ENCODE data around the gene RPP30.

Gene RPP30

GRCh38 chr10:90911133-90912051 lies 39.6 kb downstream of the RPP30 start:
- H3K4me3 ChIP-seq (ENCODE audit: low read depth, low read length): no peak overlapping the region
- TF ChIP-seq, protein P1, sequence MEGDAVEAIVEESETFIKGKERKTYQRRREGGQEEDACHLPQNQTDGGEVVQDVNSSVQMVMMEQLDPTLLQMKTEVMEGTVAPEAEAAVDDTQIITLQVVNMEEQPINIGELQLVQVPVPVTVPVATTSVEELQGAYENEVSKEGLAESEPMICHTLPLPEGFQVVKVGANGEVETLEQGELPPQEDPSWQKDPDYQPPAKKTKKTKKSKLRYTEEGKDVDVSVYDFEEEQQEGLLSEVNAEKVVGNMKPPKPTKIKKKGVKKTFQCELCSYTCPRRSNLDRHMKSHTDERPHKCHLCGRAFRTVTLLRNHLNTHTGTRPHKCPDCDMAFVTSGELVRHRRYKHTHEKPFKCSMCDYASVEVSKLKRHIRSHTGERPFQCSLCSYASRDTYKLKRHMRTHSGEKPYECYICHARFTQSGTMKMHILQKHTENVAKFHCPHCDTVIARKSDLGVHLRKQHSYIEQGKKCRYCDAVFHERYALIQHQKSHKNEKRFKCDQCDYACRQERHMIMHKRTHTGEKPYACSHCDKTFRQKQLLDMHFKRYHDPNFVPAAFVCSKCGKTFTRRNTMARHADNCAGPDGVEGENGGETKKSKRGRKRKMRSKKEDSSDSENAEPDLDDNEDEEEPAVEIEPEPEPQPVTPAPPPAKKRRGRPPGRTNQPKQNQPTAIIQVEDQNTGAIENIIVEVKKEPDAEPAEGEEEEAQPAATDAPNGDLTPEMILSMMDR (IDR thresholded peaks at IDR 0.05; ENCODE audit: low read depth, low read length): peak; percentile 73

DNA sequence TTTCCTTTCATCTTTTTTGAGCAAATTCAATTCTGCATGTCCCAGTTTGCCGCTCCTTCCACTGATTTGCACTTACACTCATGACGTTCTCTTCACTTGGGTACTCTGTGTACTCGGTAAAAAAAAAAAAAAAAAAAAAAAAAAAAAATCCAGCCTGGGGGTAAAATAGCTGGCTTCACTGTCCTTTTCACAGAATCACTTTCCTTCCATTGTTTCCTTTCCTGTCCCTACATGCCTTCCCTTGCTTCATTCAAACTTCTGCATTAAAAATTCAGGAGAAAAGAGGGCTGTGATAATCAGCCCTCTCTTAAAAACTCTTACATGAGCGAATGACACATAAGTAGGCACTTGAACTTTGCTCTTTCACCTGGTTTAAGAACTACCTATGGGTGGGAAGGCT lies 40.4 kb downstream of the RPP30 start:
- H3K4me3 ChIP-seq (ENCODE audit: low read depth, low read length): no peak overlapping the region
- TF ChIP-seq, protein P1 (IDR thresholded peaks at IDR 0.05; ENCODE audit: low read depth, low read length): no peak

DNA sequence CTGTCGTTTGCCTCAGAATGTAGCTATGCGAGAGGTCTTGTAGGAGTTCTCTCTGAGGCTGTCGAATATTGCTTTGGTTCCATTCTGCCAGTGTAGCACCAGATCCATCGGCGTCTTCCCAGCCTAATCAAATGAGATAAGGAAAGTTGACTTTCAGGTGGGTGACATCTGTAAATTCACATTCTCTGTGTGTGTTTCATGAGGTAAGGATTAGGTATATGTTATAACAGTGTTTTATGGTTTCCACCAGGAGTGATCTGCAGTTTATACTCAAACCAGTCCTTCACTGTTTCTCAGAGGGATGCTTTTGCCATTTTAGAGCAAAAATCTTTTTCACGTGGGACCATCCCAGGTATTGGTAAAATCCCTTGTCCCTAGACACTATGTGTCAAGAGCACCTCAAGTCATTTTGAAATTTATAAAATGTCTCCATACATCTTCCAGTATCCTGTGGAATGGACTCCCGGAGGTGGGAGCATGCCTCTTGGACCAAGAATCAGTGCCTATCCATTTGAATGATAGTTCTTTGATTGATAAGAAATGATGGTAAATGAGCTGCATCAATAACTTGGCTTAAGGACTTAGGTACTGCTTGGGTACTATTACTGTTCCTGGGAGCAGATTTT lies 41.2 kb downstream of the RPP30 start:
- TF ChIP-seq, protein P1 (IDR thresholded peaks at IDR 0.05; ENCODE audit: low read depth, low read length): no peak
- no peak overlapping the region for H3K4me3 ChIP-seq (ENCODE audit: low read depth, low read length)

DNA sequence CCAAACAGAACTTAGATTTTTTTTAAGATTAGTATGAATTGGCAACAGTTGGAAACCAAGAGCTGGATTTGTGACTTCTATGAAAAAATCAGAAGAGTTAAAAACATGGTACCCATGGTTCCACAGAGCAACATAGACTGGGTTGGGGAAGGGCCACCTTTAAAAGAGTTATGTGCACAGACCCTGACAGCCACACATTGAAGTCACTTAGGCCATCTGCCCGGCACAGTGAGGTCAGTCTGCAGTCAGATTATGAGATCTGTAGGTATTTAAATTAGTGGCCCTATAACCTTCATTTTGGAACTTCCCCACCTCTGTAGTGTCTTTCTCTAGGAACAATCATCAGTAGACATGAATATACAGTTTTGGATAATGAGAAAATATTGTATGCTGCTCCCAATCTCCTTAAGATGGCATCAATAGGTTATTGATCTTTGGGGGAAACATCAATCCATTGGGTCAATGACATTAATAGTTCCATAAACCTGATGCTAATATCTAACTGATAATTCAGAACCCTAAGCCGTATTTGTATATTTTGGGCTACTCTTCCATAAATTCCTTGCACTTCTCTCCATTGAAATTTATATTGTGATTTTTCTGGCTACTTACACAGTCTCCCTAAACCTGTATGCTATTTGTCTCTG lies 42.1 kb downstream of the RPP30 start:
- TF ChIP-seq, protein P1 (IDR thresholded peaks at IDR 0.05; ENCODE audit: low read depth, low read length): no peak
- no peak overlapping the region for H3K4me3 ChIP-seq (ENCODE audit: low read depth, low read length)

- no peak overlapping the region for H3K4me3 ChIP-seq (ENCODE audit: low read depth, low read length)
- TF ChIP-seq, protein P1 (IDR thresholded peaks at IDR 0.05; ENCODE audit: low read depth, low read length): no peak
These were observed 43.4 kb downstream of the RPP30 start for GRCh38 chr10:90914992-90915765.

DNA sequence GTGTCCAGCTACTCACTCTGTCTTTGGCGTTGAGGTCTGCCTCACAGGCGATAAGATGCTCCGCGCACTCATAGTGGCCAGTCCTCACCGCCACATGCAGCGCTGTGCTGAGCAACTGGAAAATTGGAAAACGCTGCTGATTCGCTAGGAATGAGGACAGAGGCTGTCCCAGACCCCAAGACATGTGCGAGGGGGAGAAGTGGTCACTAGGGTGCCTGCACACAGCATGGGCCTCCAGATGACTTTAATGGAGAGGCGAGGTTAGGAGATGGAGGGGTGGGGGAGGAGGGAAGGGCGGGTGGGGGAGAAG lies 43.9 kb downstream of the RPP30 start:
- no peak overlapping the region for H3K4me3 ChIP-seq (ENCODE audit: low read depth, low read length)
- TF ChIP-seq, protein P1 (IDR thresholded peaks at IDR 0.05; ENCODE audit: low read depth, low read length): no peak

Measured in WI38 (cell line).